ENCODE results near the gene PCDH15. TPM values are rescaled to one million over a fixed set of nuclear protein-coding genes. Genes with fewer than 3 reads are reported as not detected.

The PCDH15 gene
- total and polyA plus RNA-seq, 9 of the 15 experiments (the other 6 are each of a cell fraction or from before 2014, with no cell fraction given) = not detected

GRCh38 chr10:53977267-53977666 is 823.8 kb downstream of the PCDH15 start:
- H3K9me3 ChIP-seq (replicated peaks; ENCODE audit: control insufficient read depth, insufficient read depth, low read depth, low read length) = no peaks in the 10 kb centered on the region
- H4K20me1 ChIP-seq (replicated peaks; ENCODE audit: control insufficient read depth, insufficient read depth, low read length) = no peaks in the 10 kb centered on the region
- no peak for DNase-seq (ENCODE audit: extremely low read depth in 1 of 4, low spot score in 3 of 4)
- H2AFZ ChIP-seq (ENCODE audit: low read depth, low read length) = no peak overlapping the region
- POLR2A ChIA-PET = no interaction called here
- no peak overlapping the region for H3K4me3 ChIP-seq
- no TSS peak for BruUV-seq (replicated peaks)
- no peaks in the 10 kb centered on the region for H3K36me3 ChIP-seq (ENCODE audit: control insufficient read depth, insufficient read depth, low read length)
- TF ChIP-seq MECOM (CRISPR knock-in tag; IDR thresholded peaks at IDR 0.05) = no peak
- no peak for TF ChIP-seq MYNN (IDR thresholded peaks at IDR 0.05)
- TF ChIP-seq MYNN (CRISPR knock-in tag; IDR thresholded peaks at IDR 0.05) = no peak
- TF ChIP-seq MXD1 (CRISPR knock-in tag; IDR thresholded peaks at IDR 0.05; ENCODE audit: borderline replicate concordance, poor library complexity, severe bottlenecking) = no peak
- no peak for TF ChIP-seq WHSC1 (IDR thresholded peaks at IDR 0.05; ENCODE audit: low read length)
- no peak for TF ChIP-seq ZNF76 (CRISPR knock-in tag; IDR thresholded peaks at IDR 0.05; ENCODE audit: borderline replicate concordance)
- no peak for TF ChIP-seq FOXA3 (CRISPR knock-in tag; conservative IDR thresholded peaks at IDR 0.05 in 1 of 2, IDR thresholded peaks at IDR 0.05 in 1 of 2)
- FAIRE-seq = no peak
- H3K4me2 ChIP-seq (ENCODE audit: insufficient read depth, low read length) = no peak overlapping the region
- no peaks in the 10 kb centered on the region for H3K79me2 ChIP-seq (ENCODE audit: control insufficient read depth, insufficient read depth, low read length)
- no peaks in the 10 kb centered on the region for H3K27me3 ChIP-seq (ENCODE audit: control insufficient read depth in 2 of 2, insufficient read depth in 2 of 2, low read length in 2 of 2)
- CTCF ChIA-PET (ENCODE audit: low intra/inter-chr PET ratio) = no interaction called here
- H3K27ac ChIP-seq (ENCODE audit: extremely low read depth, low read depth, low read length) = no peak overlapping the region
- ATAC-seq = no peak
- intact Hi-C loops (cut with micrococcal nuclease) (no loop called here), in situ Hi-C loops (cut with MboI) (no loop called here)
- H3K4me1 ChIP-seq (replicated peaks in 1 of 2; ENCODE audit: control insufficient read depth in 2 of 2, insufficient read depth in 2 of 2, low read length in 2 of 2) = no peaks in the 10 kb centered on the region
- H3K9ac ChIP-seq (ENCODE audit: insufficient read depth in 1 of 2, low read depth in 2 of 2, low read length in 2 of 2) = no peak overlapping the region
- WGBS (ENCODE audit: insufficient coverage, low coverage, missing lambda C conversion rate) = 7% methylated on average over 2 of the region's 2 CpGs
- H3K9me1 ChIP-seq (ENCODE audit: control insufficient read depth, insufficient read depth, low read length) = no peaks in the 10 kb centered on the region

GRCh38 chr10:53957401-53957800 is 843.6 kb downstream of the PCDH15 start:
- Histone ChIP-seq H3K27ac (ENCODE audit: extremely low read depth, low read depth, low read length) (no peak overlapping the region), H4K20me1 (replicated peaks; ENCODE audit: control insufficient read depth, insufficient read depth, low read length) (no peaks in the 10 kb centered on the region), H3K4me2 (ENCODE audit: insufficient read depth, low read length) (no peak overlapping the region), H3K9me1 (ENCODE audit: control insufficient read depth, insufficient read depth, low read length) (no peaks in the 10 kb centered on the region), H3K9me3 (replicated peaks; ENCODE audit: control insufficient read depth, insufficient read depth, low read depth, low read length) (no peaks in the 10 kb centered on the region), H3K4me3 (no peak overlapping the region), H3K36me3 (ENCODE audit: control insufficient read depth, insufficient read depth, low read length) (no peaks in the 10 kb centered on the region), H3K4me1 (replicated peaks in 1 of 2; ENCODE audit: control insufficient read depth in 2 of 2, insufficient read depth in 2 of 2, low read length in 2 of 2) (no peaks in the 10 kb centered on the region), H3K27me3 (ENCODE audit: control insufficient read depth in 2 of 2, insufficient read depth in 2 of 2, low read length in 2 of 2) (no peaks in the 10 kb centered on the region), H3K9ac (ENCODE audit: insufficient read depth in 1 of 2, low read depth in 2 of 2, low read length in 2 of 2) (no peak overlapping the region), H2AFZ (ENCODE audit: low read depth, low read length) (no peak overlapping the region), H3K79me2 (ENCODE audit: control insufficient read depth, insufficient read depth, low read length) (no peaks in the 10 kb centered on the region)
- DNase-seq (ENCODE audit: extremely low read depth in 1 of 4, low spot score in 3 of 4) (no peak), FAIRE-seq (no peak), ATAC-seq (no peak)
- WGBS (ENCODE audit: insufficient coverage, low coverage, missing lambda C conversion rate) = 0% methylated on average over 3 of the region's 3 CpGs
- CTCF ChIA-PET (ENCODE audit: low intra/inter-chr PET ratio) = no interaction called here
- in situ Hi-C loops (cut with MboI) = no loop called here
- POLR2A ChIA-PET = no interaction called here
- no TSS peak for BruUV-seq (replicated peaks)
- intact Hi-C loops (cut with micrococcal nuclease) = no loop called here
- TF ChIP-seq TAF15 (IDR thresholded peaks at IDR 0.05; ENCODE audit: low read depth, low read length) (no peak), DEAF1 (CRISPR knock-in tag; IDR thresholded peaks at IDR 0.05) (no peak), NFRKB (IDR thresholded peaks at IDR 0.05; ENCODE audit: low read depth) (no peak), PCBP1 (IDR thresholded peaks at IDR 0.05; ENCODE audit: low read depth, low read length, poor library complexity, severe bottlenecking) (no peak), TAF7 (tag; IDR thresholded peaks at IDR 0.05) (no peak)

Measured in K562 (cell line).